Stimulated activated CD4-positive, alpha-beta T cell treated with anti-CD3 and anti-CD28 coated beads, TNF-alpha, amount 100 ng/mL, for 48 hours (primary cell): ENCODE results near the gene BARD1.
"Not testable (repeated sequence)": the region's sequence is repeated elsewhere in the genome, so short reads cannot be mapped to it uniquely, and the experiment has no call there.

Experiments used
- DNase-seq, 3 donors: peaks; one replicate each; pipeline ENCODE4 v3.0.0-alpha.2; 2020; ENCODE audit warnings: low read depth in 3 of 3

BARD1 gene

DNA sequence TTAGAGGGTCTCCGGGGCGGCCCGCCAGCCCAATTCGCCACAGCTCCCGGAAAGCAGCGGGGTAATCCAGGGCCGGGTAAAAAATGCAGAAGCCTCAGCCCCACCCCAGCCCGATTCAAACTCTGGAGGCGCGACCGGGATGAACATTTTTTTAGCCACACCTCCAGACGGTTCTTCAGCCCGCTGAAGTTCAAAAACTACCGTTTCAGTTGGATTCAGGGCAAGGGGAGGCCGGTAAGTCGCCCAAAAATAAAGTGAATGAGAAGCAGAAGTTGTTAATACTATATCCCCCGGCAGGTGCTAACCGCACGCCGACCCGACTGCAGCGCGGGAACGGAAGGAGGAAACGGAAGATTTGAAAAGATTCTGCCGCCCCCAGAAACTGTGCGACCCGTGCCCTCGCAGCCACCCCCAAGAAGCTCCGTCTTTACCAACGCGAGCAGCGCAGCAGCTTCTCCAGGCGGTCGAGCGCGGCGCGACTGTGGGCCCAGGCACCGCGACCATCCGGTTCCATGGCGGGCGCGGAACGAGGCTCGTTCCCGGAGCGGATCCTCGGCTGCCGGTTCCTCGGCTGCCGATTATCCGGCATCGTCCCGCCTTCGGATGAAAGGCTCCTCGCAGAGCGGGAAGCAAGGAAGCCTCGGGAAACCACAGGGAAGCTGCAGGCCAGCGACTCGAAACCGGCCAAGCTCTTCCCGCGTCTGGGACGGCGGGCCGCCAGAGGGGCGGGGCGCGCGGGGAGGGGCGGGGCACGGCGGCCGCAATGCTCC is at the start of gene BARD1:
Gene BARD1 (minus strand): TSS at position 703 of the 770 bp plus-strand sequence. CDS start 114 bp downstream, at position 589.
- DNase-seq, result peak; percentile 15 to 32 (median 26)

DNA sequence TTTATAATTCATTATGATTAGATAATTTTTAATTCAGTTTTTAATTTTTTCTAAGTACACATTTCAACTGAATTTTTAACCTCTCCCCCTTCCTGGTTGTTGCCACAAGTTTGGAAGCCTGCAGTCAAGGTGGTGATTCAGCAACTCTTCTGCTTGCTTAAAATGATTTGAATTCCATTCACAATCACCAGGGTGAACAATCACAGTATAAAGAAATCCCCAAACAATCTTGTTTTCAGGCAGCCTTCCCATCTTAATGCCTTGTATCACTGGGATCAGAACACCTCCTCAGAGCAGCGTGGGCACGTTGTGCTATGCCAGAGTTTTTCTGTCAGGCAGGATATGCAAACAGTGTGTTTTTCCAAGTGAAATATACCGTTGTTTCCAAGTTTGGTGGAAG is 46.7 kb upstream of the BARD1 start:
- DNase-seq, result no peak

DNA sequence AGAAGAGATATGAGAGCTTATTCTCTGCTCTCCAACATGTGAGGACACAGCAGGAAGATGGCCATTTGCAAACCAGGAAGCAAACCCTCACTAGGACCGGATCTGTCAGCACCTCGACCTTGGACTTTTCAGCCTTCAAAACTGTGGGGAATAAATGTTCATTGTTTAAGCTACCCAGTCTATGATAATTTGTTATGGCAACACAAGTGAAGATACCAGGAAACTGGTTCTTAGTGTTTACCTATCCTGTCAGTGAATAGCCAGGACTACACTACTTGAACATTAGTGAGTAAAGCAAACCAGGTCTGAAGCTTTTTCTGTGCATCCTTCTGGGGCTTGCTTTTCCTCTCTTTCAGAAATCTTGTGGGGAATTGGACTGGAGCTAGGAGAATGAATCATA is 44.4 kb upstream of the BARD1 start:
- no peak for DNase-seq

DNA sequence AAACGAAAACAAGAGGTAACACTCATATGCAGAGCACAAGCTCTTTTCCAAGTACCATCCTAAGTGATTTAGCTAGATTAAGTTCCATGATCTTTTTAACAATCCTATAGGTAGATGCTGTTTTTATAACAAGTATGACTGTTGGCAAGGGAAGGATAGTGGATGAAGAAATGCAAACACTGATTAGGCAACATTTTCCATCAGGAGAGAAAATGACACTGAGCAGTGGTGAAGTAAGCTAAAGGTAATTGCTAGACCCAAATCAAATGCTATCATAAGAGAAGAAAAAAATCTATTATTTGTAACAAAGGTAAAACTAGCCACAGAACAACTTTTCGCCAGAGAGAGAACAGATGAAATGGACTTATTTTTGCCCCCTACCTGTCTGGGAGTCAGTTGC is 34.3 kb upstream of the BARD1 start:
- no peak for DNase-seq

DNA sequence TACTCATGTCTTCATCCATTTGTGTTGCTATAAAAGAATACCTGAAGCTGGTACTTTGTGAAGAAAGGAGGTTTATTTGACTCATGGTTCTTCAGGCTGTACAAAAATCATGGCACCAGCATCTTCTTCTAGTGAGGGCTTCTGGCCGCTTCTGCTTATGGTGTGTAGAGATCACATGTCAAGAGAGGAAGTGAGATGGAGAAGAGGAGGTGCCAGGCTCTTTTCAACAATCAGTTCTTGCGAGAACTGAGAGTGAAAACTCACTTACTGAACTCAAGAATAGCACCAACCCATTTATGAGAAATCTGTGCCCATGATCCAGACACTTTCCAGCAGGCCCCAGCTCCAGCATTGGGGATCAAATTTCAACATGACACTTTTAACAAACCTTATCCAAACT is 30.0 kb upstream of the BARD1 start:
- DNase-seq, result no peak

DNA sequence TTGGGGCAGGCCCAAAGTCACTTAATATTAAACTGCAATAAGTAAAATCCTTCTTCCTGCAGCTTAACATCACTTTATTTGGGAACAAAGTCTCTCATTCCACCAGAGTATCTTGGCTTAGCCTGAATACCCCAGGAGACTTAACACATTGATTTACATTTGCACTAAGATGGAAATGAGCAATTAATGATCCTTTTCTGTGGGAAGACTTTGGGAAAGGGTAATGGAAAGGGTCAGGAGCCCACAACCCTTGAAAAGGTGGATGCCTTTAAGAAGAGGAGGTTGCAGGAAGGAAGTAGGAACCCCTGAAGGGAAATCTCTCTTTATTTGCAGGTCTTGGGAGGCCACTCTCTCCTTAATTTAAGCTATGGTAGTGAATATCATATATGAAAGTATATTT is 28.0 kb upstream of the BARD1 start:
- DNase-seq, result no peak

DNA sequence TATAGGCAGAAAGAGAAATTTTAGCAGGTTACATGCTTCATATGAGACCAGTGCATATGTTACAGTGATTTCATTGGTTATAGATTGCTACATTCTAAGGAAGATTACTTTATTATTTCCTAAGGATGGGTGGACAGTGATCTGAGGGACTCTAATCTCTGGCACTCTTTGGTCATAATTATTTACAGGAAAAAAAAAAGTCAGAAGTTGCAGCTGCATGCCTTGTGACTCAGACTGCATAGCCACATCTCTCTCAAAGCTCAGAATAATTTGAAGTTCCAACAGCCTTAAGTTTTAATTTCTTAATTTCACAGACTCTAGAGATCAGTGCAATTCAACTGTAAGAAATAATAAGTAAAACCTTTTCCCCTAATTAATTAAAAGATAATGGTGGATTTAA is 27.1 kb upstream of the BARD1 start:
- DNase-seq, result no peak

DNA sequence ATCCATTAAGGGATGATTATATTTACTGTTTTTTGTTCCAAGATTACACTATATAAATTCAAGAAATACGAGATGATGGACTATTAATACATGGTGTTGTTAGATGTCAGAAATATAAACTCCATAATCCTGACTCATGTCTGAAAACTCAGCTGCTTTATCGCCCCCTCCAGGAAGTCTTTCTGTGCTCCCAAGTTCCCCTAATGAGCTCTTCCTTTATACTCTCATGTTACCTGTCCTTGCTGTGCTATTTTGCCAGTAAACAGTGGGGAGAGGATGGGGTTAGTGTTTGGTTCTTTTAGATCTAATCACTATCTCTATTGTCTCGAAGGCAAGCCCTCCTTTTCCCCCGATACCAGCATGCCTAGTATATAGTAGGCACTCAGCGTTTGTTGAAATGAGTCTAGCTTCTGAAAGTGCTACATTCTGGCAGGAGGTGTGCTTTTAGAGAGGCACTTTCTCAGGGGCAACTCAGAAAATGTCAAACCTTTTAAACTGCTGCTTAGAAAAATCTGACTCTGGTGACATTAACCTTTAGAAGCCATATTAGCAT is 21.4 kb upstream of the BARD1 start:
- DNase-seq, result no peak

DNA sequence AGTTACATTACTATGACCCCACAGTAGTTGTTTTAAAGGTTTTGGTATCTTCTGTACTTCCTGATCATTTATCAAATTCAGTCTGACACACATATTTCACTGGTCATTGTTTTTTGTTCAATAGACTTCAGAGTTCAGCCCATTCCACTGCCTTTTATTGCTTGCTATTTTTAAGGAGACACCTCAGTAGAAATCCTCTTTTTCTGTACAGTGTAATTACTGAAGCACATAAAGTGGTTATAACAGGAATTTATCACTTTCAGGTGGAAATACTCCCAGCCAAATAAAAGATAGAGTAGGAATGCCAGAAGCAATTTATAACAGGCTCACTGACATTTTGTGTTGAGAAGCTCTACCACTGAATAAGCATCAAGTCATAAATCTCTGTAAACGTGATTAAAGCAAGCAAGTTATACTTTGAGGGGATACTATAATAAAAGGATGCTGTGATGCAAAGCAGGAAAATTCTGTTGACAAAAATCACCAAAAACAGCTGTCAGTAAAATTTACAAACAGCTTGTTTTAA is 6.6 kb upstream of the BARD1 start:
- DNase-seq, result no peak

DNA sequence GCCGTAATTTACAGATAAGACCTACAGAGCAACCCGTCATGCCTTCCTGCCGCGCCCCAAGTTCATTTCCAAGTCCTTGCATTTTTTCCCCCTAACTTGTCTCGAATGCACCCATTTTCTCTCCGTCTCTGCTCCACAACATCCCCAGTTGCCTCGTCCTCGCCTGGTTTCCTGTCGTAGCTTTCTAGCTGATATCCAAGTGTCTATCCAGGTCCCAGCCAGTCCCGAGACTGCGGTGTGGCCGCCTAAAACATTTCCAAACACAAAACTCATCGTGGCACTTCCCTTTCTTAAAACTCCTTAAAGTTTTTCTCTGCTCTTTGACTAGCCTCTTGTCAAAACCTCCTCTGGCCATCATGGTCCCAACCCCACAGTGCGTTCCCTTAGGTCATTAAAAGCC is 1.2 kb upstream of the BARD1 start:
- no peak for DNase-seq

DNA sequence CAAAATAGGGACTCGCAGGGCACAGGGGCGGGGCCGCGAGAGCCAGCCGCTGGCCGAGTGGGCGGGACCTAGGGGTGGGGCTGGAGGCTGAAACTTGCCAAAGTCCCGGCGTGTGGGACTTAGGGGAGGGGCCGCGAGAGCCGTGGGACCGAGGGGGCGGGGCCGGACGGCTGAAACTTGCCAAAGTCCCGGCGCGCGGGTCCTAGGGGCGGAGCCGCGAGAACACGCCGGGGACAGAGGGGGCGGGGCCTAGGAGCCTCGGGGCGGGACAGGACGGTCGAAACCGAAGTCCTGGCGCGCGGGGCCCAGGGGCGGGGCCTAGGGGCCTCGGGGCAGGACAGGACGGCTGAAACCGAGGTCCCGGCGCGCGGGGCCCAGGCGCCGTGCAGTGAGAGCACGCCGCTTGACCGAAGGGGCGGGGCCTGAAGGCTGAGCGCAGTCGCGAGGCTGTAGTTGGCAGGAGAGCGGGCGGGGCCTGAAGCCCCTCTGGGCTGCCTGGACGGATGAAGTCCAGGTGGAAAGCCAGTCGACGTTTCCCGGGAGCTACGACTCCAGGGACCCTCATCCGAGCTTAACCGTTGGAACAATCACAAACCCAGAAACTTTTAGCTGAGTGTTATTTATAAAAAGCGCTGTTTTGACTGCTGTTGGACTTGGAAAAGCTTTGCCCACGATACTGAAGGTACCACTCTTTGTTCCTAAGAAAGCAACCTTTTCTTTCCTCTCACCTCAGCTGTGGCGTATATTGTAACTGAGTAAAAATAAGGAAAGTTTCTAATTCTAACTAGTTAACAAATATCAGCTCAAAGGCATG is 475 bp upstream of the BARD1 start:
- DNase-seq, result peak; percentile 99

DNA sequence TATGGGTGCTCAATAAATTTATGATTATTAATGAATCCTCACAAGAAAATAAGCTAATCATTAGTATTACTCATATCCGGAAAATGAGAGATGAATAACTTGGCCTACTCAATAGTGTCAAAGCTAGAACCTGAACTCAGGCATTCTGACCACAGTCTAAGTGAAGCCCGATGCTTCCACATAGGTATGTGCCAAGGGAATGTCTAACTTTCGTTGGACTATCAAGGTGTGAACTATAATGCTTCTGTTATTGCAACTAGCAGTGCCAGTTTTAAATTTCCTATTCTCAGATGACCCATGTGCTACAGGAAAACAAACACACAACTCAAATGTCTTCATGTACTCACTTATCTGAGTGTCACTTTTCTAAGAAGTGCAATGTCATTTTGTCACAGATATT is 1.8 kb downstream of the BARD1 start:
- no peak for DNase-seq

DNA sequence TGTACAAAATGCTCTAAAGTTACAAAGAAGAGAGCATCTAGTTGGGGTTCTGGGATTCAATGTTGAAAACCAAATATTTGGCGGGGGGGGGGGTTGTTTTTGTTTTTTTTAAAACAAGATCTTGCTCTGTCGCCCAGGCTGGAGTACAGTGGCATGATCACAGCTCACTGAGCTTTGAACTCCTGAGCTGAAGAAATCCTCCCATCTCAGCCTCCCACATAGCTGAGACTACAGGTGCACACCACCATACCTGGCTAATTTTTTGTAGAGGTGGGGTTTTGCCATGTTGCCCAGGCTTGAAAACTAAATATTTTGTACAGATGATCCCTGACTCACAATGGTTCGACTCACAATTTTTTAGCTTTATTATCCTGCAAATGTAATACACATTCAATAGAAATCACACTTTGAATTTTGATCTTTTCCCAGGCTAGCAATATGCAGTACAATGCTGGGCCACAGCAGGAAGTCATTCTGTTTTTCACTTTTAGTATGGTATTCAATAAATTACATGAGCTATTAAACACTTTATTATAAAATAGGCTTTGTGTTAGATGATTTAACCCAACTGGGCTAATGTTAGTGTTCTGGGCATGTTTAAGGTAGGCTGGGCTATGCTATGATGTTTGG is 7.6 kb downstream of the BARD1 start:
- DNase-seq, result no peak

DNA sequence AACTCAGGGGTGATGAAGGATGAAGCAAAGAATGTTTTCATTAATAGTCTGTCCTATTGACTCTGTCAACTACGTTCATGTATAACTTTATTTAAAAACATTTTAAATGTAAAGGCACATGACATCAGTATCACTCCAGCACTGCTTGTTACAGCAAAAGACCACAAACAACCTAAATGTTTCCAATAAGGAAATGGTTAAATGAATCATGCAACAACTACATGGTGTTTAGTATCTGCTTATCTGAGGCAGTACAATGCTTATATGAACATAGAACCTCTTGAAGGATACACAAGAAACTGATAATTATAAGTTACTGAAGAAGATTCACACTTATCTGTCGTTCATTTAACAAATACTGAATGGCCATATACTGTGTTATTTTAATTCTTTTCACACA is 8.4 kb downstream of the BARD1 start:
- DNase-seq, result no peak

DNA sequence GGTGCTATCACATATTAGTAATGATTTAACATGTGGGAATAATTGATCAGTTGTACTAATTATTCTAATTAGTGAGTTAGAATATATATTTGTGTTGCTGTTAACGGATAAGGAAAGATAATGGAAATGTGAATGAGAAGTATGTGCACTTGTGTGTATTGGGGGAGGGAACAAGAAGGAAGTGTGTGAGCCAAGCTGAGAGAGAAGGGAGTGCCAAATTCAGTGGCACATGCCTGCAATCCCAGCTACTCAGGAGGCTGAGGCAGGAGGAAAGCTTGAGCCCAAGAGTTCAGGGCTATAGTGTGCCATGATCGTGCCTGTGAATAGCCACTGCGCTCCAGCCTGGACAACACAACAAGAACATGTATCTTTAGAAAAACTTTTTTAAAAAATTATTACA is 9.3 kb downstream of the BARD1 start:
- DNase-seq, result no peak

DNA sequence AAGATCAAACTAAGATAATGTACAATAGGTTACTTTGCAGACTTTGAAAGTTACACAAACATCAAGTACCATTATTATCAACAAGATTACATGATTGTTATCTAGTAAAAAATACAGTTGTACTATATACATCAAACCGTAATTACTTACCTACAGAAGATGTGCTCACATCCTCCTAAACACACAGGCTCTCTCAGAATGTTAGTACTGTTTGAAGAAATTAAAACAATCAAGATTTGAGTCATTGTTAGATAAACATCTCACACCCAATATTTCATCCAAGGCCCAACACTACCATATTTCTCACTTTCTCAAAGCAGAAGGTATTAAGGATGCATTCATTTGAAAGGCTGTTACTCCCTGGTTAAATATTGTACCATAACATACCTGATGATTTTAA is 12.6 kb downstream of the BARD1 start:
- no peak for DNase-seq

DNA sequence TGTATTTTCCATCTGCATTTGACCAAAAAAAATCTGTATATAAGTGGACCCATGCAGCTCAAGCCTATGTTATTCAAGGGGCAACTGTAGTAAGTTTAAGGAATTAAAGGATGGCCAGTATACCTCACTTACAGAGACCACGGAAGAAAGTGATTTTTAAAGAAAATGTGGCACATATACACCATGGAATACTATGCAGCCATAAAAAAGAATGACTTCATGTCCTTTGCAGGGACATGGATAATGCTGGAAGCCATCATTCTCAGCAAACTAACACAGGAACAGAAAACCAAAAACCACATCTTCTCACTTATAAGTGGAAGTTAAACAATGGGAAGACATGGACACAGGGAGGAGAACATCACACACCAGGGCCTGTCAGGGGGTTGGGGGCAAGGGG is 26.3 kb downstream of the BARD1 start:
- not testable (repeated sequence) for DNase-seq

DNA sequence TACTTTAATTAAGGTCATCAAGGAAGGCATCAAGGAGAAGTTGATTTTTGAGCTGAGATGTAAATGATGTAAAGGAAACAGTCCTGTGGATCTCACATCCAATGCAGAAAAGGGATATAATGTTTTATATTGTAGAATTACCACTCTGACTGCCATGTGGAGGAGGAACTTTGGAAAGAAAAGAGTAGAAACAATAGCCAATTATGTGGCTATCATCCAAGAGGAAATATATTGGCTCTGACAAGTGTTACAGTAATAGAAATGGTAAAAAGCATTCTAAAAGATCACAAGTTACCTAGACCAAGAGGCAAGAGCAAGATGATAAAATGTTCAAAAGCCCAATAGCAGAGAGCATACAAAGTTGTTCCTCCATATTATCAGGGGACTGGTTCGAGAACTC is 26.8 kb downstream of the BARD1 start:
- no peak for DNase-seq

DNA sequence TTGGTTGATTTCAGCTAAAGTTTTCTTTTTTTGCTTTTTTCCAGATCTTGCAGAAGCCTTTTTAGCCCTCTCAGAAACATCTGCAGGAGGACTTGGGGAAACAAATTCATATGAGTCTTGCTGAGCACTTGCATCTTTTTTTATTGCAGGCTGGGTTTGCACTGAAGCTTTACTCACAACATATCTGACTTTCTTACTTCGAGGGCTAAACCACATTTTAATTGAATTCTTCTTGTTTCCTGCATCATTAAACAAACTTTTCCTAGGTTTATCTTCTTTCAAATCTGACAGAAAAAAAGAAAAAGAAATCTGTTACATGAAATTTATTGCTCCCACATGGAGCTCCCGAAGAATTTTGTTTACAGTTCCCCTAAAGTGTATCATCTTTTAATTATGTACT is 28.3 kb downstream of the BARD1 start:
- DNase-seq, result no peak

DNA sequence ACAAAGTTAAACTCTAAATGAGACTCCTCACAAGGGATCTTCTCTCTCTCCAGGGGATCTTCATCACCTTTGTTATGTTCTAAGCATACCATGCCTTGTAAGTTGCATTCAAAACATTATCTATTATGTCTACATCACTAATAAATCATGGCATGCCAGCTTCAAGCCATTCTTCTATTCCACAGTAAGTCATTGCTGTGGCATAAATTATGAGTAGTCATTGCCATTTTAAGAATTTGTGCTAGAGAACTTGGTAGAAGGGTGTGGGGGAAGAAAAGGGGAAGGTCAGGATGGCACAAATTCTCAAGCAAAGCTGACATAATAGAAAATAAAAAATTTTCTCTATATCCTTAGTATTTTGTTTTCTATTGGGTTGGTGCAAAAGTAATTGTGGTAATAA is 33.5 kb downstream of the BARD1 start:
- DNase-seq, result no peak

DNA sequence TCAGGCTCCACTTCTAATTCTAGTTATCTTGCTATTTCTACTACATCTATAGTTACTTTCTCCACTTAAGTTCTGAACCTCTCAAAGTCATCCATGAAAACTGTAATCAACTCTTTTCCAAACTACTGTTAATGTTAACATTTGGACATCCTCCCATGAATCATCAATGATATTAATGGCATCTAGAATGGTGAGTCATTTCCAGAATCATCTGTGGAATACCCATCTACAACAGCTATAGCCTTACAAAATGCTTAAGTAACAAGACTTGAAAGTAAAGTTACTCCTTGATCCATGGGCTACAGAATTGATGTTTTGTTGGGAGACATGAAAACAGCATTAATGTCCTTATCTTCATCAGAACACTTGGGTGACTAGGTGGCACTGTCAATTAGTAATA is 35.4 kb downstream of the BARD1 start:
- DNase-seq, result no peak

DNA sequence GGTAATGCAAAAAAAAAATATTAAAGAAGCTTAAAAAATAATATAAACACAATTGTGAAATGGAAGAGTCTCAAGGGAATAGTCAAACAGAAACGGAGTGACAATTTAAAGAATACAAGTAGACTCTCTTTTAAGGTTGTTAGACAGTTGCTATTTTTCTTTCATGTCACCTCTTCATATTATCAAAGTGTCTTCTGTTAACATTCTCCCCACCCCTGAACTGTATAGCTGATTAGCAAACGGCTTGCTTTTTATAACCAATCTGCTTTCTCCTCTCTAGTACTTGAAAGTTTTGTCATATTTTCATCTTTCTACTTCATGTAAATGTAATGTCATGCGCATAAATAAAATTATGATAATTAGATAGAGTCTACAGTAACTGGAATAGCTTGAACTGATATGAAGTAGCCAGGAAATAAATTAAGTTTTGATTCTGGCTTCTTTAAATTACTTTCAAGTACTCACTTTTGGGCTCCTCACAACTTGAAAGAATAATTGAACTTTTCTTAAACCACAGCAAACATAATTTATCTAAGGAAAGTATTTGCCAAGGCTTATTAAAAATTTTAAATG is 37.0 kb downstream of the BARD1 start:
- DNase-seq, result no peak
